HG02623 (cell line): ENCODE measurements around the gene NFKBIA.
"Not testable (repeated sequence)": the region's sequence is repeated elsewhere in the genome, so short reads cannot be mapped to it uniquely, and the experiment has no call there.

ENCODE experiments used
- ATAC-seq: cut with Tn5 transposase; IDR thresholded peaks from one replicate; pipeline ENCODE4 v1.9.1; 2021; ENCODE audit warnings: moderate library complexity; ENCODE audit not compliant: unreplicated experiment

Gene NFKBIA, protein sequence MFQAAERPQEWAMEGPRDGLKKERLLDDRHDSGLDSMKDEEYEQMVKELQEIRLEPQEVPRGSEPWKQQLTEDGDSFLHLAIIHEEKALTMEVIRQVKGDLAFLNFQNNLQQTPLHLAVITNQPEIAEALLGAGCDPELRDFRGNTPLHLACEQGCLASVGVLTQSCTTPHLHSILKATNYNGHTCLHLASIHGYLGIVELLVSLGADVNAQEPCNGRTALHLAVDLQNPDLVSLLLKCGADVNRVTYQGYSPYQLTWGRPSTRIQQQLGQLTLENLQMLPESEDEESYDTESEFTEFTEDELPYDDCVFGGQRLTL

DNA sequence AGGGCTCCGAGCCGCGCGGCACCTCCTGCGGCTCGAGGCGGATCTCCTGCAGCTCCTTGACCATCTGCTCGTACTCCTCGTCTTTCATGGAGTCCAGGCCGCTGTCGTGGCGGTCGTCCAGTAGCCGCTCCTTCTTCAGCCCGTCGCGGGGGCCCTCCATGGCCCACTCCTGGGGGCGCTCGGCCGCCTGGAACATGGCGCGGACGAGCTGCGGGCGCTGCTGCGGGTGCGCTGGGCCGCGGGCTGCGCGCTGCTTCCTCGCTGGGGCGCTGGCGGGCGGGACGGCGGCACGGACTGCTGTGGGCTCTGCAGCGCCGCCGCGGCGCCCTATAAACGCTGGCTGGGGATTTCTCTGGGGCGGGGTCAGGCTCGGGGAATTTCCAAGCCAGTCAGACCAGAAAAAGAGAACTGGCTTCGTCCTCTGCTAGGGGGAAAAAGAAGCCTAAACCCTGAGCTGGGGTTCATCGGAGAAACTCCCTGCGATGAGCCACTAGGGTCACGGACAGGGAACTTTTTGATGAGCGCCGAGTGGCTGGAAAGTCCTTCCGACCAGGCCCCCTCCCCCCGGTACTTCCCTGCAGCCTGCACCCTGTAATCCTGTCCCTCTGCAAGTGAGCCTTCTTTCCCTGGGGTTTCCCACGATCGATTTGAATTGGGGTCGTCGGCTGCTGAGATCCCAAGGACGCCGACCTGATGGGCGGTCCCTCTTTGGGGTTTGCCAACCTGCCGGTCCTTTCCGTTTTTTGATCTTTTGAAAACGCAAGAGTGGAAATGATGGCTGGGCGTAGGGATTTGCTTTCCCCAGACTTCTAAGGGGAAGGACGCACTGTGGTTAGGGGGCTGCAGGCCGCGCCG is at the start of gene NFKBIA:
Gene NFKBIA, minus strand, starts transcription at position 301 of the 855 bp plus-strand sequence. Its CDS starts 105 bp downstream, at position 196.
- ATAC-seq, result peak; percentile 47

DNA sequence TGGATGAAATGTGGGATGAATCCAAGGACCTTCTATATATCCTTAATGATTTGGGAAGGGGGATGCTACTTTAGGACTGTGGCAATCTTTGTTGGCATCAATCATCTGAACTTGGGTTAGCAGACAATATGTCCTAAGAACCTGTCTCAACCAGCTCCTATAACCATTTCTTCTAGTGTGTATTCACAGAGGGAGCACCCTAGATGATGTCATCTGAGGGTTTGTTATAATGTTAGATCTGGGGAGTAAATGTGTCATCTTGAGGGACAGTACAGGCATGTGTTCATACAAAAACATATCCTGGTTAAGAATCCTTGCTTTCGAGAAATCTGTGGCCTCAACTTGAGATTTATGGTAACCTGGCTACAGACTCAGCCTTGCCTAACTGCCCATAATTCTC is 41.9 kb upstream of the NFKBIA start:
- ATAC-seq, result no peak

DNA sequence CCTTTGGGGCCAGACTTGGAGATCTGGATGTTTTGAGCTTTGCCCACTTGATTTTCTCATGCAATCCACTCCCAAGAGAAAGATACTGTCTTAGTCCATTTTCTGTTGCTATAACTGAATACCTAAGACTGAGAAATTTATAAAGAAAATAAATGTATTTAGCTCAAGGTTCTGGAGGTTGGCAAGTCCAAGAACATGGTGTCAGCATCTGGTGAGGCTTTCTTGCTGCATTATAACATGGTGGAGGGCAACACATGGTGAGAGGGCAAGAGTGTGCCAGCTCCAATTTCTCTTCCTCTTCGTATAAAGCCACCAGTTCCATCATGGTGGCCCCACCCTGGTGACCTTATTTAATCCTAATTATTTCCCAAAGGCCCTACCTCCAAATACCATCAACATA is 39.6 kb upstream of the NFKBIA start:
- no peak for ATAC-seq

DNA sequence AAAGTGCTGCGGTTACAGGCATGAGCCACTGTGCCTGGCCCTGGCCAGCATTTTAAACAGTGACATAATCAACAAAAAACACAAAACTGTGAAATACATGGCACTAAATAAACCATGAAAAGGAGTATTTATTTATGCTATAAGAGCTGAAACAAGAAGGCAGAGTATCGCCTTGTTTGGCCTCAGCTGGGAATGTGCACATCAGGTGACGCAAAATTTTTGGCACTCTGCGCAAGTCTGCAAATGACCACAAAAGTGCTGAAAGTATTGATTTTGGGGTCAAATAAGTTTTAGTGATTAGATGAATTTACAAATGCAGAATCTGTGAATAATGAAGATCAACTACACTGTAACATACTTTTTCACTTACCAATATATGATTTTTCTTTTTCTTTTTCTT is 36.6 kb upstream of the NFKBIA start:
- no peak for ATAC-seq

DNA sequence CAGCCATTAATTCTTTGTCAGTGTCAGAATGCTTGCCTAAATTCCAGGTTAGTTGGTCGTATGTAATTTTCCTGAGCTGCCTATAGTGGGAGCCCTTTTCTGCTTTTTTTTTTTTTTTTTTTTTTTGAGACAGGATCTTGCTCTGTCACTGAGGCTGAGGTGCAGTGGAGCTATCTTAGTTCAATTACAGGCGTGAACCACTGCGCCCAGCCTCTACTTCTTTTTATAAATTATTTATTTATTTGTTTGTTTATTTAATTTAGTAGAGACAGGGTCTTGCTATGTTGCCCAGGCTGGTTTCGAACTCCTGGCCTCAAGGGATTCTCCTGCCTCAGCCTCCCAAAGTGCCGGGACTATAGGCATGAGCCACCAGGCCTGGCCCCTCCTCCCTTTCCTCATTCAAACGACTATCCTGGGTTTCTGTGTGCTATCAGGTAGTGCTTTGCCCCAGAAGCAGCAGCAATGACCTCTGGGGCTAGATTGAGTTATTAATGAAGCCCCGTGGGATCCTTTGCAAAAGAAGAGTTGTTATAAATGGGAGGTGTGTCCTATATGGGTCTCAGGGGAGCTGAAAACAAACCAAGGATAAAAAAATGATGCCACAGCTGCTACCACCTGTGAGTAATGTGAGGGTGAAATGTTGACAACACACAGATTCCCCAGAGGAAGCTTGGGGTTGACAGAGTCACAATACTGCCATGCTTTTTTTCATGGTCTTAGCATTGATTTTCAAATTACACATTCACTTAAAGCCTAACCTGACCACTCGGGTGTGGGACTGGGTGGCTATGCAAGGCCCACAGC is 34.6 kb upstream of the NFKBIA start:
- no peak for ATAC-seq

DNA sequence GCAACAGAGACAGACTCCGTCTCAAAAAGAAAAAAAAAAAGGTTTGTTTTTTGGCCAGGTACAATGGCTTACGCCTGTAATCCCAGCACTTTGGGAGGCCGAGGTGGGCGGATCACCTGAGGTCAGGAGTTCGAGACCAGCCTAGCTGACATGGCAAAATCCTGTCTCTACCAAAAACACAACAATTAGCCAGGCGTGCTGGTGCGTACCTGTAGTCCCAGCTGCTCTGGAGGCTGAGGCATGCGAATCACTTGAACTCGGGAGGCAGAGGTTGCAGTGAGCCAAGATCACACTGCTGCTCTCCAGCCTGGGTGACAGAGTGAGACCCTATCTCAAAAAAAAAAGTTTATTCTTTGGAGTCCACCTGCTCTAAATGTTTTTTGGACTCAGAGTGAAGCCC is 33.9 kb upstream of the NFKBIA start:
- not testable (repeated sequence) for ATAC-seq

DNA sequence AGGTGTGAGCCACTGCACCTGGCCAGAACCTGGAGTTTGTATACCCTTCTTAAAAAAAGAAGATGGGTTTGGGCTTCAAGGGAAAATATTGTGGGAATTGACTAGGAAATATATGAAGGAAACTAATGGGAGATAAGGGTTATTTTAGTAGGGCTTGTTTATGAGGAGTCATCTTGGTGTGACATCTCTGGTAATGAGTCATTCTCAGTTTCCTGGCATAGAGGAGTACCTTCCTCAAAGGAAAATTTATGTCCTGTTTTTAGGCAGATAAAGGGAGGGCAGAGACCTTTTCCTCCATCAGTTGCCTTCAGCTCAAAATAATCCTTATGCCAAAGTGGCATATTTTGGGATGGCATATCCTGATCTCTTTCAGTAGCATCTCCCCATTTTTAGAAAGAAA is 30.6 kb upstream of the NFKBIA start:
- ATAC-seq, result no peak

DNA sequence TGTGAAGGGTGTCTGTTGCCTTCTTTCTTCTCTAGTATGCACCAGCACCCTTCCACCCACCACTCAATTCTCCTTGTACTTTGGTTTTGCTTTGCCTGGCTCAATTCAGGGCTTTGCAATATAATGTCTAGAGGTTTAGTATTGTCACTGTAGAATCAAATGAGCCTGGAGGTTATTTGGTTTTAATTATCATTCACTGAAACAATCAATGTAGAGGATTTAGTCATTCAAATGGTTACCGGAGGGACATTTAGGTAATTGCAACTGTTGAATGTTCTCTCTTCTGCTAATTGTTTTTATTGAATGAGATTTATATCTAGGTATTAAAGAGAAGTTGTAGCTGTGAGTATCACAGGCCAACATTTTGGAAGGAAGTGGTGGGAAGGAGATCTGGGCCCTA is 29.3 kb upstream of the NFKBIA start:
- ATAC-seq, result no peak

DNA sequence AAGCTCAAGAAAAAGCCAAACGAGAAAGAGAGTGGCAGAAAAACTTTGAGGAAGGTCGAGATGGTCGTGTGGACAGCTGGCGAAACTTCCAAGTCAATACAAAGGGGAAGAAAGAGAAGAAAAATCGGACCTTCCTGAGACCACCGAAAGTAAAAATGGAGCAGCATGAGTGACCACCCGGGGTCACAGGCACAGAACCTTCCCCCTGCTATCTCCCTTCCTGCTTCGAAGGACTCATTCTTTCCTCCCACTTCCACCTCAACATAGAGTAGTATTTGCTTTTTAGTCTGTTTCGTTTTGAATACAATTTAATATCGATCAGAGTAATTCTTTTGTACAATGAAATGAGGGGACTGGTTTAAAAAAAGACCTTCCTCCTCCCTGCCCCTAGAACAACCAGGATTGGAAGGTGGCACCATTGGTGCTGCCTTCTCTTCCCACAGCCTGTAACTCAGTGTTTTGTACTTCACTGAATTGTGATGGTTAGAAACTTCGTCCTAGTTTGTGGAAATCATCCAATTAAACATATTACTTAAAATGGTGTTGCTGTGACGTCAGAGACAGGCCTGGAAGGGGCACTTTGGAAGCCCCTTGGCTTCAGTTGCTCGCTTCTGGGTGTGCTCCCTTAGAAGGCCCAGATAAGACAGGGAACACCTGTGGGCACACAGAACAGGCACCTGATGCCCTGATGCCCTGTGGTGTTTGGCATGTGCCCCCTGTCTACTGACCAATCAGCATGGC is 26.1 kb upstream of the NFKBIA start:
- ATAC-seq, result no peak

DNA sequence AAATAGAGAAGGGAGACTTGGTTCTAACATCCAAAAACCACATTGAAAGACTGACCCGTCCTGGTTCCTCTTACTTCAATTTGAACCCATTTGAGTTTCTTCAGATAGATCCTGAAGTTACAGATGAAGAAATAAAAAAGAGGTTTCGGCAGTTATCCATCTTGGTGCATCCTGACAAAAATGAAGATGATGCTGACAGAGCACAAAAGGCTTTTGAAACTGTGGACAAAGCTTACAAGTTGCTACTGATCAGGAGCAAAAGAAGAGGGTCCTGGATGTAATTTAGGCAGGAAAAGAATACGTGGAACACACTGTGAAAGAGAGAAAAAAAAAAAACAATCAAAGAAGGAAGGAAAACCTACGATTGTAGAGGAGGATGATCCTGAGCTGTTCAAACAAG is 25.4 kb upstream of the NFKBIA start:
- ATAC-seq, result no peak

DNA sequence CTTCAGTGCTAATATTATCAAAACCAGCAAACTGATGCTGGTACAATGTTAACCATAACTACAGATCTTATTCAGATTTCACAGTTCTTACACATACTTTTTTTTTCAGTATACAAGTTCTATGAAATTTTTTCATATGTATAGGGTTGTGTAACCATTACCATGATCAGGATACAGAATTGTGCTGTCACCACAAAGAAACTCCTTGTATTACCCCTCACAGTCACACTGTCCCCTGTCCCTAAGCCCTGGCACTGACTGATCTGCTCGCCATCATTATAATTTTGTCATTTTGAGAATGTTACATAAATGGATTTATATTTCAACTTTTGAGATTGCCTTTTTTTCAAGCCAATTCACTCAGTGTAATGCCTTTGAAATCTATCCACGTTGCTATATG is 21.3 kb upstream of the NFKBIA start:
- no peak for ATAC-seq

DNA sequence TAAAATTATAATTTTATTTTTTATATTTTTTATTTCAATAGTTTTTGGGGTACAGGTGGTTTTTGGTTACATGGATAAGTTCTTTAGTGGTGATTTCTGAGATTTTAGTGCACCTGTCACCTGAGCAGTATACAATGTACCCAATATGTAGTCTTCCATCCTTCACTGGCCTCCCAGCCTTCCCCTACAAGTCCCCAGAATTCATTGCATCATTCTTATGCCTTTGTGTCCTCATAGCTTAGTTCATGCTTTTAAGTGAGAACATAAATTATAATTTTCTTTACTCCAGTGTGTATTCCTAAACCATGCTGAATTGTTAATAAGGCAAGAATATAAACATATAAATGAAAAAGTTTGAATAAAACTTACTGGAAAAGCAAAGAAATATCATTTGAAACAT is 19.1 kb upstream of the NFKBIA start:
- no peak for ATAC-seq

DNA sequence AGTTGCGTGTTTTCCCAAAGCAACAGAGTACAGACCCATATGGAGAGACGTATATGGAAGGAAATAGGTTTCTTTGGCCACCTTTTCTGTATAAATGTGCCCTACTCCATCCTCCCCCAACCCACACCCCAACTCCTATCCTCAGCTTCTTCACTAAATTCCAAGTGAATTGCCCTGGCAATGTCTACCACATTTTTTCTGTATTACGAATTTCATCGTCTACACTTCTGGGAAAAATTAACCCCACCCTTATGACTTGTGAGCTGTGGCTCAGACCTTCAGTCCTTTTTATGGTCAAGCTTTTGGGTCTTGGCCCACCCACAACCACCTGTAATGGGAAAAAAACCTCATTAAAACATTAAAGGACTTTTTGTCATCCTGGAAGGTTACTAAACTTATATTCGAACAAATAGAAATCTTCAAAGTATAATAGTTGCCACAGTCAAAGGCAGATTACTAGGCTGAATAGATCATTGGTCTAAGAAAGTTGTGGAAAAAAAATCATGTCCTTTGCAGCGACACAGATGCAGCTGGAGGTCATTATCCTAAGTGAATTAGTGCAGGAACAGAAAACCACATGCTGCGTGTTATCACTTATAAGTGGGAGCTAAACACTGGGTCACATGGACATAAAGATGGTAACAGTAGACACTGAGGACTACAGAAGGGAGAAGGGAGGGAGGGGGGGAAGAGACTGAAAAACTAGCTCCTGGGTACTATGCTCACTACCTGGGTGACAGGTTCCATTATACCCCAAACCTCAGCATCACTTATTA is 15.7 kb upstream of the NFKBIA start:
- no peak for ATAC-seq

DNA sequence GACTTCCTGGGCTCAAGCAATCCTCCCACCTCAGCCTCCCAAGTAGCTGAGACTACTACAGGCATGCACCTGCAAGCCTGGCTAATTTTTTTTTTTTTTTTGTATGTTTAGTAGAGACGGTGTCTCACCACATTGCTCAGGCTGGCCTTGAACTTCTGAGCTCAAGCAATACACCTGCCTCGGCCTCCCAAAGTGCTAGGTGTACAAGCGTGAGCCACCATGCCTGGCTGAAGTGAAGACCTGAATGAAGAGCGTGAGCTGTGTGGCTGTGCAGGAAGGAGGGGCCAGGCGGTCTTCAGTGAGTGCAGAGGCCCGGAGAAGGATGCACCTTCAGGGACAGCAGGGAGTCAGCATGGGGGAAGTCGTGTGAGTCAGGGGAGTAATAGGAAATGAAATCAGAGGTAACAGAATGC is 14.9 kb upstream of the NFKBIA start:
- no peak for ATAC-seq

DNA sequence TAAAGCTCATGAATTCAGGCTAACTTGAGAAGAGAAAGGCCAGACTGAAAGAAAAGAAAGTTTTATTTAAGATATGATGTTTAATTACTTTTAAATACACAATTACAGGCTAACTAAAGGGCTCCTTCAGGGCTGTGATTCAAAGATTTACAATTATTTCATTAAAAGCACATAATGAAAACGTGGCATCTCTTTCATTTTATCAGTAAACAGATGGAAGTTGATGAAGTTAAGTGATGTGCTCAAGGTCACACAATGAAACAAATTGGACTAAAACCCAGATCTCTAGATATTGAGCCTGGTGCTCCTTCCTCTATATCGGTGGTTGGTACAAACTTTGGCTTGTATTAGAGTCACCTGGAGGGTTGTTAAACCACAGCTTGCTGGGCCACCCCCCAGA is 13.5 kb upstream of the NFKBIA start:
- ATAC-seq, result no peak

DNA sequence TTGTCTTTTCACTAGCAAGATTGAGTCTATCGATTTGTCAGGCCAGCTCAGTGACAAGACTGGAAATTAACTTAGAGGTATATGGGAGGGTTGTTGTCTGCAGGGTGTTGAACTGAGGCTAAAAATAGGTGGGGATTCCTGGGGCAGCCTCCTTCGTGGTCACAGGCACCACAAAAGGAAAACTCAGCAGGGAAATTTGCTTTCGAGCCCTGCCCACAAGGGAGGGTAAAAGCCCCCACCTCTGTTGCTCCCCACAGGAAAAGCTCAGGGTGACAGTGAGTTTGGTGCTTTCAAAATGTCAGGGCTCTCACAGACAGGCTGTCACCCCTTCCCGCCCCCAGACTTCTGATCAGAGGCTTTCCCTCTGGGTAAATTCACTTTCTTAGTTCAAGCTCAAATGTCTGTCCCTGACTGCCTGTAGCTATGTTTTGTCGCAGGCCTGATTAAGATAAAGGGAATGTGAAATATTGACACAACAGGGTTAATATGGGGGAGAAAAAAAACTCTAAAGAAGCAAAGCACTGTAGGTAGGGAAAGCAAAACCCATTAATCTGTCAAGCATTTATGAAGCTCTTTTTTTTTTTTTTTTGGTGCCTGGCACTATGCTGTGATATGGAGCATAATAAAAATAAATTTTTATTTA is 11.7 kb upstream of the NFKBIA start:
- peak; percentile 44 for ATAC-seq

DNA sequence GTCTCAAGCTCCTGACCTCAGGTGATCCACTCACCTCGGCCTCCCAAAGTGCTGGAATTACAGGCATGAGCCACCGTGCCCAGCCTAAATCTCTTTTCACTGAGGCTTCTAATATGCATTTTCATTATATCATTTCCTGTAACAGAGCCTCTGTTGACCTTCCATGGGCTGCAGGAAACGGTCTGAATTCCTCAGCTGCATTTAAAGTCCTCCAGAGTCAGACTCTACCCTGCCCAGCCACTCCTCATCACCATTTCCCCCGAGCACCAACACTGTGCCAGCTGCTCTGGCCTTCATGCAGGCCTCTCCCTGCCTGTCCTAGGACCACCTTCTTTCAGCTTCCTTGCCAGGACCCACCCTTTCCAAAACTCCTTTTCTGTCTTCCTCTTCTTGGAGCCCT is 9.8 kb upstream of the NFKBIA start:
- ATAC-seq, result no peak

DNA sequence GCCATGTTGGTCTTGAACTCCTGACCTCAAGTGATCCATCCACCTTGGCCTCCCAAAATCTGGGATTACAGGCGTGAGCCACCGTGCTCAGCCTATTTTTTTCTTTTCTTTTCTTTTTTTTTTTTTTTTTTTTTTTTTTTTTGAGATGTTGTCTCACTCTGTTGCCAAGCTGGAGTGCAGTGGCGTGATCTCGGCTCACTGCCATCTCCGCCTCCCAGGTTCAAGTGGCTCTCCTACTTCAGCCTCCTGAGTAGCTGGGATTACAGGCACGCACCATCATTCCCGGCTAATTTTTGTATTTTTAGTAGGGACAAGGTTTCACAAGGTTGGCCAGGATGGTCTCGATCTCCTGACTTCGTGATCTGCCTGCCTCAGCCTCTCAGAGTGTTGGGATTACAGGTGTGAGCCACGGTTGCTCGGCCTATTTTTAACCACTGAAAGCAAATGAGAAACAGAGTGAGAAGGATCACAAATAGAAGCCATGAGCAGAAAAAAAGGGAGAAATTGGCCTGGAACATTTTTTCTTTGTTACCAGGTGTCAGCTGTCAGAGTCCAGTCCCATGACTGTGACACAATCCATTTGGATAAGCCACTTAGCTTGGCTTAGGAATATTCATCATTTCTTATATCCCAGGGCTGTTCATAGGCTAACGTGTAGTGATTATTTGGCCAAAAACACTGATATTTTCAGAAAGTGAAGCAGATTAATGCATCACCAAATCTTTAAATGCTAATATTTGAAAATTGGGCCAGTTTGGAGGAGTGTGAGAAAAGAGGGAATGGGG is 7.9 kb upstream of the NFKBIA start:
- no peak for ATAC-seq

DNA sequence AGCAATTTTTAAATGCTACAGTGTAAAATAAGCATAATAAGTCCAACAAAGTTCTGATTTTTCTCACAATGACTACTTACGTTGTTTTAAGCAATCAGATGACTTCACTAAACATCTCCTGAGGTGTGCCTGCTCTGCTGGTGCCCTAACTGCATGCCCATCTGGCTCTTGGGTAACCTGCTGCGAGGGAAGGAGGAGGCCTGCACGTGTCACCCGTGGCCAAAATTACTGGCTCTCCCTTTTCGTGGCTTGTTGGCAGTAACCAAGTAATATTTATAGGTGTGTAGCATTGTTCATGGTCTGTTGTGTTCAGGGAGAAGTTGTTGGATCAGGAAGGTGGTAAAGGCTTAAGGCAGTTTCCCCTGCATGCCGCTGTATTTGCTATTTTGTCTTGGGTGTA is 6.3 kb upstream of the NFKBIA start:
- no peak for ATAC-seq
